Thoracic aorta (tissue), 2 donors: ENCODE results near the gene PIP5K1C. TPM values are rescaled to one million over a fixed set of nuclear protein-coding genes. Genes with fewer than 3 reads are reported as not detected.

Source experiments
- ATAC-seq: fragments of 150-250 bp; one replicate; pipeline ENCODE4 v1.8.0; 2017; ENCODE audit warnings: low read depth; ENCODE audit not compliant: insufficient number of reproducible peaks, low FRiP score
- DNase-seq: peaks from one replicate; pipeline ENCODE4 v3.0.0-alpha.2; 2020; ENCODE audit warnings: low spot score
- H3K27ac ChIP-seq, 2 donors: fragments of 200-600 bp; sonication (generic); 1 replicate in 1 of 2; 2 replicates in 1 of 2; pipeline ENCODE4 v1.5.1; 2016; ENCODE audit warnings: mild to moderate bottlenecking in 2 of 2, moderate library complexity in 2 of 2
- H3K27me3 ChIP-seq: fragments of 200-600 bp; sonication (generic); replicated peaks from 2 replicates; pipeline ENCODE4 v1.6.0; 2016; ENCODE audit warnings: mild to moderate bottlenecking; ENCODE audit not compliant: insufficient read depth
- H3K36me3 ChIP-seq: fragments of 200-600 bp; sonication (generic); one replicate; pipeline ENCODE4 v1.5.1; 2016
- H3K4me1 ChIP-seq, 2 donors: fragments of 200-600 bp; sonication (generic); 1 replicate in 1 of 2; 2 replicates in 1 of 2; pipeline versions ENCODE4 v1.5.1 to v1.6.0; 2016; ENCODE audit warnings: low read depth in 2 of 2, mild to moderate bottlenecking in 1 of 2; ENCODE audit not compliant: control insufficient read depth in 1 of 2
- H3K4me3 ChIP-seq: fragments of 200-600 bp; sonication (generic); 2 replicates; pipeline ENCODE4 v1.5.1; 2016; ENCODE audit warnings: mild to moderate bottlenecking
- H3K9me3 ChIP-seq: fragments of 200-600 bp; sonication (generic); 2 replicates; pipeline ENCODE4 v1.5.1; 2016
- CTCF ChIP-seq: fragments of 200-600 bp; sonication (generic); IDR thresholded peaks from one replicate; pipeline ENCODE4 v1.5.1; 2019; ENCODE audit warnings: antibody characterized with exemption
- total RNA-seq, 2 donors: library from RNA; depleted of rRNA; stranded (reverse); fragments of >200 nt; gene quantifications; one replicate each; pipeline versions ENCODE4 v1.1.0 to v1.2.3, GENCODE V29; 2016

PIP5K1C gene
- total RNA-seq, 2 donors from 2014 or later, result 82.6 to 84.5 TPM

GRCh38 chr19:3657395-3657769 lies 42.9 kb downstream of the PIP5K1C start:
- peak overlapping the region in 1 of 2 donors; percentile 44 for H3K27ac ChIP-seq
- H3K4me1 ChIP-seq, result peaks cover 0 to 14% of the 10 kb centered on the region in 2 donors
- H3K9me3 ChIP-seq, result no peaks in the 10 kb centered on the region
- ATAC-seq, result no peak
- no peak for TF ChIP-seq CTCF
- peaks cover 78% of the 10 kb centered on the region for H3K36me3 ChIP-seq
- H3K4me3 ChIP-seq, result no peak overlapping the region
- DNase-seq, result no peak
- H3K27me3 ChIP-seq, result no peaks in the 10 kb centered on the region

- no peak overlapping the region for H3K4me3 ChIP-seq
- no peak for TF ChIP-seq CTCF
- peaks cover 78% of the 10 kb centered on the region for H3K36me3 ChIP-seq
- peak overlapping the region in 1 of 2 donors; percentile 44 for H3K27ac ChIP-seq
- H3K4me1 ChIP-seq, result peaks cover 0 to 14% of the 10 kb centered on the region in 2 donors
- H3K9me3 ChIP-seq, result no peaks in the 10 kb centered on the region
- no peaks in the 10 kb centered on the region for H3K27me3 ChIP-seq
- DNase-seq, result no peak
- ATAC-seq, result no peak
These were observed 43.4 kb downstream of the PIP5K1C start for GRCh38 chr19:3656747-3657394.

GRCh38 chr19:3656073-3656746 lies 44.1 kb downstream of the PIP5K1C start:
- DNase-seq (no peak), ATAC-seq (no peak)
- H3K36me3 ChIP-seq, result peaks cover 78% of the 10 kb centered on the region
- H3K9me3 ChIP-seq, result no peaks in the 10 kb centered on the region
- no peaks in the 10 kb centered on the region for H3K27me3 ChIP-seq
- no peak overlapping the region for H3K4me3 ChIP-seq
- no peak for TF ChIP-seq CTCF
- peaks cover 0 to 14% of the 10 kb centered on the region in 2 donors for H3K4me1 ChIP-seq
- H3K27ac ChIP-seq, result no peak overlapping the region

GRCh38 chr19:3655402-3656072 lies 44.7 kb downstream of the PIP5K1C start:
- no peak for ATAC-seq
- Histone ChIP-seq H3K27me3 (no peaks in the 10 kb centered on the region), H3K27ac (no peak overlapping the region), H3K36me3 (peaks cover 73% of the 10 kb centered on the region), H3K4me1 (peaks cover 0 to 14% of the 10 kb centered on the region in 2 donors), H3K4me3 (no peak overlapping the region), H3K9me3 (no peaks in the 10 kb centered on the region)
- DNase-seq, result no peak
- no peak for TF ChIP-seq CTCF

GRCh38 chr19:3653865-3654513 lies 46.3 kb downstream of the PIP5K1C start:
- no peaks in the 10 kb centered on the region for H3K9me3 ChIP-seq
- peaks cover 60% of the 10 kb centered on the region for H3K36me3 ChIP-seq
- no peak overlapping the region for H3K4me3 ChIP-seq
- peaks cover 0 to 14% of the 10 kb centered on the region in 2 donors for H3K4me1 ChIP-seq
- H3K27ac ChIP-seq, result no peak overlapping the region
- no peak for TF ChIP-seq CTCF
- no peaks in the 10 kb centered on the region for H3K27me3 ChIP-seq
- ATAC-seq (no peak), DNase-seq (no peak)
